Endothelial cell (in vitro differentiated cells): Measurements from ENCODE around the gene SND1. TPM values are rescaled to one million over a fixed set of nuclear protein-coding genes. Genes with fewer than 3 reads are reported as not detected.
"Not testable (repeated sequence)": the region's sequence is repeated elsewhere in the genome, so short reads cannot be mapped to it uniquely, and the experiment has no call there.

Experiments used
- DNase-seq: peaks from one replicate; pipeline ENCODE4 v3.0.0; 2021; ENCODE audit warnings: low spot score
- H3K27ac Mint-ChIP-seq: one replicate; pipeline ENCODE4 v1.8.0; 2021; ENCODE audit warnings: mixed read lengths, inconsistent platforms; ENCODE audit not compliant: unreplicated experiment
- H3K27me3 Mint-ChIP-seq: one replicate; pipeline ENCODE4 v1.8.0; 2021; ENCODE audit warnings: mild to moderate bottlenecking, moderate library complexity, mixed read lengths, inconsistent platforms; ENCODE audit not compliant: unreplicated experiment
- H3K36me3 Mint-ChIP-seq: one replicate; pipeline ENCODE4 v1.8.0; 2021; ENCODE audit warnings: mild to moderate bottlenecking, low read depth, mixed read lengths, inconsistent platforms; ENCODE audit not compliant: unreplicated experiment
- H3K4me1 Mint-ChIP-seq: one replicate; pipeline ENCODE4 v1.8.0; 2021; ENCODE audit warnings: mild to moderate bottlenecking, mixed read lengths, inconsistent platforms; ENCODE audit not compliant: unreplicated experiment
- H3K4me3 Mint-ChIP-seq: one replicate; pipeline ENCODE4 v1.8.0; 2021; ENCODE audit warnings: mild to moderate bottlenecking, mixed read lengths, inconsistent platforms; ENCODE audit not compliant: unreplicated experiment
- H3K9me3 Mint-ChIP-seq: one replicate; pipeline ENCODE4 v1.8.0; 2021; ENCODE audit warnings: mixed read lengths, inconsistent platforms; ENCODE audit not compliant: unreplicated experiment
- total RNA-seq: library from RNA; stranded (reverse); fragmentation: NEBNext Ultra II Directional; extraction: Animal tissue kit (Norgen Biotek cat#: 25700); gene quantifications from one replicate; pipeline ENCODE4 v1.2.1, GENCODE V29; 2021; ENCODE audit not compliant: unreplicated experiment
- TF ChIP-seq, protein P1 (sequence below): fragments of 200-600 bp; sonication (generic); IDR thresholded peaks from one replicate; pipeline ENCODE4 v1.5.0; 2021; ENCODE audit warnings: antibody characterized with exemption; ENCODE audit not compliant: unreplicated experiment

Gene SND1
- total RNA-seq, 1 donor from 2014 or later = 375 TPM

GRCh38 chr7:128103498-128104107, 451.6 kb downstream of the SND1 start:
- peaks cover 12% of the 10 kb centered on the region for H3K36me3 Mint-ChIP-seq
- no peaks in the 10 kb centered on the region for H3K9me3 Mint-ChIP-seq
- DNase-seq = no peak
- TF ChIP-seq, protein P1, sequence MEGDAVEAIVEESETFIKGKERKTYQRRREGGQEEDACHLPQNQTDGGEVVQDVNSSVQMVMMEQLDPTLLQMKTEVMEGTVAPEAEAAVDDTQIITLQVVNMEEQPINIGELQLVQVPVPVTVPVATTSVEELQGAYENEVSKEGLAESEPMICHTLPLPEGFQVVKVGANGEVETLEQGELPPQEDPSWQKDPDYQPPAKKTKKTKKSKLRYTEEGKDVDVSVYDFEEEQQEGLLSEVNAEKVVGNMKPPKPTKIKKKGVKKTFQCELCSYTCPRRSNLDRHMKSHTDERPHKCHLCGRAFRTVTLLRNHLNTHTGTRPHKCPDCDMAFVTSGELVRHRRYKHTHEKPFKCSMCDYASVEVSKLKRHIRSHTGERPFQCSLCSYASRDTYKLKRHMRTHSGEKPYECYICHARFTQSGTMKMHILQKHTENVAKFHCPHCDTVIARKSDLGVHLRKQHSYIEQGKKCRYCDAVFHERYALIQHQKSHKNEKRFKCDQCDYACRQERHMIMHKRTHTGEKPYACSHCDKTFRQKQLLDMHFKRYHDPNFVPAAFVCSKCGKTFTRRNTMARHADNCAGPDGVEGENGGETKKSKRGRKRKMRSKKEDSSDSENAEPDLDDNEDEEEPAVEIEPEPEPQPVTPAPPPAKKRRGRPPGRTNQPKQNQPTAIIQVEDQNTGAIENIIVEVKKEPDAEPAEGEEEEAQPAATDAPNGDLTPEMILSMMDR = no peak
- H3K4me3 Mint-ChIP-seq = no peak overlapping the region
- H3K4me1 Mint-ChIP-seq = peaks cover 26% of the 10 kb centered on the region
- peaks cover 49% of the 10 kb centered on the region for H3K27me3 Mint-ChIP-seq
- H3K27ac Mint-ChIP-seq = no peak overlapping the region

DNA sequence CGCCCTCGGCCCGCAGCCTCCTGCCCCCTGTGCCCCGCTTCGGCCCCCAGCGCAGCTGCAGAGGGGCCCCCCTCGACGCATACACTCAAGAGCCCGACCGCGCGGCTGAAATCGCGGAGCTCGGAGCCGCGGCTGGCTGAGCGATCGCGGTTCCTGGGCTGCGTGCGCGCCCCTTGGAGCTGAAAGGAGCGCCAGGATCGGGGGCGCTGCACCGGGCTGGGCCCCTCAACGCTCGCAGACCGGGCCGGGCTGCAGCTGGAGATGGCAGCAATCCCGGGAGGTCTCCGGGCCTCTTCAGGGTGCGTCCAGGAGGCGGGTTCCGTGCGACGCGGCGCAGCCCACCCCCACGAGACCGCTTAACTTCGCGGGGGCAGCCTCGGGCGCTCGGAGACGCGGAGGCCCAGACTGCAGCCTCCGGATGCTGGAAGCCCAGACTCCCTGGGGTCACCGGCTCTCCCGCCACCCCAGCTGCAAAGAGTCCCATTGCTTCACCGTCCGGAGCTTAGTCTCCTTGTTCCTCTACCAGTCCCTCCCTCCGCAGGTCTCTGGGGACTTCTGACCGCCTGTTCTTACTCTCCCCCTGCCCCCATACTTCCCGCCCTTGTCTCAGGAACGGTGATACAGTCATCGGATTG, 452.2 kb downstream of the SND1 start:
- H3K27me3 Mint-ChIP-seq = peaks cover 50% of the 10 kb centered on the region
- H3K27ac Mint-ChIP-seq = peak overlapping the region; percentile 34
- H3K36me3 Mint-ChIP-seq = peaks cover 12% of the 10 kb centered on the region
- no peak for DNase-seq
- peaks cover 32% of the 10 kb centered on the region for H3K4me1 Mint-ChIP-seq
- peak overlapping the region; percentile 64 for H3K4me3 Mint-ChIP-seq
- TF ChIP-seq, protein P1 = no peak
- H3K9me3 Mint-ChIP-seq = no peaks in the 10 kb centered on the region

DNA sequence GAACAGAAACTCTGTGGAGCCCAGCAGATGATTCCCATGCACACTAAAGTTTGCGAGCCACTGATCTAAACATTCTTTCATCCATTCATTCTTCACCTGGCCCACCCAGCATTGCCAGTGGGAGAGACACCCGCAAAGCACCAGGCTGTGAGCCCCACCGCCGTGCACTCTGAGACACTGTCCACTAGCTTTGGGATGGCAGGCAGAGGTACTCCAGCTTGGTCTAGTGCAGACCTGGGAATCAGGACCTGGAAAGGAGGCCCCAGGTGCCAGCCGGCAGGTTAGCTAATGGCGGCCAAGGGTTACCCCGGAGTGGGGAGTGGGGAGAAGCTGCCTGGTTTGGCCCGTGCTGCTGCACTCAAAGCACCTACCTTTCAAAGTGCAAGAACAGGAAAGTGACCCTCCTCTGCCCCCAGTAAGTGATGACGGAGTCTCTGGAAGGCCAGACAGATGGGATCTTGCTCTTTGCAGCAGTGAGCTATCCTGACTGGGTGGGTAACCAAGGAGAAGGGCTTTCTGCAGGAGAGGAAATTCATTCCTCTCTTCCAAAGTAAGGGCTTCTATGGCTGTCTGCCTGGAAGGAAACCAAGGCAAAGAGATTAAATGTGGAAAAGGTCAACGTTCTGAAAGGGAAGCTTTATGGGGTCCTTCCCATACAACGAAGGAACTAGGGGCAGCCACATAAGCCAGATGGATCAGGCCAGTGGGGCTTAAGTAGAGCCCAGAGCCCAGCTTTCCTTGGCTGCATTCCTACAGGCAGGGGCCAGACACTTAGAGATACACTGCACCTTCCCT, 453.4 kb downstream of the SND1 start:
- peaks cover 41% of the 10 kb centered on the region for H3K27me3 Mint-ChIP-seq
- no peaks in the 10 kb centered on the region for H3K9me3 Mint-ChIP-seq
- TF ChIP-seq, protein P1 = no peak
- no peak for DNase-seq
- no peak overlapping the region for H3K4me3 Mint-ChIP-seq
- peaks cover 8% of the 10 kb centered on the region for H3K36me3 Mint-ChIP-seq
- no peak overlapping the region for H3K27ac Mint-ChIP-seq
- H3K4me1 Mint-ChIP-seq = peaks cover 32% of the 10 kb centered on the region

DNA sequence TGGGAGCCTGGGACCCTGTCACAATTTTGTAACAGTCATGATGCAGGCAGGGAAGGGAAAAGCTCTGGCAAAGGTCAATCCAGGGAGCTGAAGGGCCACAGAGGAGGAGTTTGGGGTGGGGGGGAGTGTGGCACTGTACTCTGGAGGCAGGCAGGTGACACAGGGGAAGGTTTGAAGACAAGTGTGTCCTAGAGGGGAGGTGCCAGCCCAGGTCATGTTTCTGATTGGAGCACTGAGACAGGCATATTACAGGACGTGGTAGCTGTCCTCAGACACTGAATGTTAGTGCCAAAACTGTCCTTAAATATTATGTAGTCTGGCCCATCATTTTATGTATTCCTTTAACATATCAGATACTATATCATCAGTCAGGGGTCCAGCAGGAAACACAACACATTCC, 454.8 kb downstream of the SND1 start:
- Mint-ChIP-seq H3K4me3 (no peak overlapping the region), H3K27me3 (peaks cover 36% of the 10 kb centered on the region), H3K9me3 (no peaks in the 10 kb centered on the region), H3K36me3 (peaks cover 6% of the 10 kb centered on the region), H3K27ac (no peak overlapping the region), H3K4me1 (peaks cover 20% of the 10 kb centered on the region)
- DNase-seq = no peak
- TF ChIP-seq, protein P1 = no peak

DNA sequence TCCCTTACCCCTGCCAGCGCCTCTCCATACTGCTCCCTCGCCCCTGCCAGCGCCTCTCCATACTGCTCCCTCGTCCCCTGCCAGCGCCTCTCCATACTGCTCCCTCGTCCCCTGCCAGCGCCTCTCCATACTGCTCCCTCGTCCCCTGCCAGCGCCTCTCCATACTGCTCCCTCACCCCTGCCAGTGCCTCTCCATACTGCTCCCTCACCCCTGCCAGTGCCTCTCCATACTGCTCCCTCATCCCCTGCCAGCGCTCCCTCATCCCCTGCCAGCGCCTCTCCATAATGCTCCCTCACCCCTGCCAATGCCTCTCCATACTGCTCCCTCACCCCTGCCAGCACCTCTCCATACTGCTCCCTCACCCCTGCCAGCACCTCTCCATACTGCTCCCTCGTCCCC, 455.5 kb downstream of the SND1 start:
- H3K27me3 Mint-ChIP-seq = peaks cover 32% of the 10 kb centered on the region
- H3K27ac Mint-ChIP-seq, DNase-seq, H3K9me3 Mint-ChIP-seq, H3K36me3 Mint-ChIP-seq, H3K4me3 Mint-ChIP-seq: not testable (repeated sequence)
- peaks cover 15% of the 10 kb centered on the region for H3K4me1 Mint-ChIP-seq
